C4-2B (cell line): ENCODE data around the gene ZNF22.

Experiments used
- ZFX ChIP-seq: fragments of 450-650 bp; IDR thresholded peaks from 2 replicates; pipeline ENCODE4 v1.6.1; 2017
- TF ChIP-seq, protein P1 (sequence below): fragments of 450-650 bp; conservative IDR thresholded peaks from 2 replicates; pipeline ENCODE4 v1.5.1; 2017; ENCODE audit warnings: mild to moderate bottlenecking

DNA sequence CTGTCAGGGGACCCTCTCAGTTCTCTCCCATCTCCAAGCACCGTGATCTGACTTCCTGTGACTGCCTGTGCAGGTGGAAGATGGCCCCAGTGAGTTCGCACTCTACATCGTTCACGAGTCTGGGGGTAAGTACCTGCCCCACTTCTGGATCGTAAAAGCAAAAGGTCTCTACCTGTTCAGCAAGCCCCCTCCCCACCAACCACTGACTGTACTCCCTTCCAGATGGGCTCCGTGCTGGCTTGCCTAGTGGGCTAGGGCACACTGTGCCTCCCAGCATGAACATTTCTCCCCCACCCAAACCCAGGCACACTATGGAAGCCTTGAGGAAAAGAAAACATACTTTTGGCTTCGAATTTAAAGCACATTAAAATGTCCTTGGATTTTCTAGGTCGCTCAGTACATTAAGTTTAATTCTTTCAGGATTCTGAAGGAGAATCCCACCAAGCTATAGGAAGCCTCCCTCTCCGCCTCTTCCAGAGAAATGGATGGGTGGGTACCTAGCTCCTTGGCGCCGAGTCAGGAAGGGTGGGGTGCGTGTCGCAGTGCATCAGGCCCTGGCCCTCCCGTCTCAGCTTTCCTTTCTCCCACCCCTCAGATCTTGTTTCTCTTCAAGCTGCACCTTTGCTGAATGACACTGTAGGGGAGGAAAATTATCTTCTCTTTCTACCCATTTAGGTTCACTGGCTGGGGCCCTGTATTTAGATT lies 11.0 kb upstream of the ZNF22 start:
- TF ChIP-seq, protein P1, sequence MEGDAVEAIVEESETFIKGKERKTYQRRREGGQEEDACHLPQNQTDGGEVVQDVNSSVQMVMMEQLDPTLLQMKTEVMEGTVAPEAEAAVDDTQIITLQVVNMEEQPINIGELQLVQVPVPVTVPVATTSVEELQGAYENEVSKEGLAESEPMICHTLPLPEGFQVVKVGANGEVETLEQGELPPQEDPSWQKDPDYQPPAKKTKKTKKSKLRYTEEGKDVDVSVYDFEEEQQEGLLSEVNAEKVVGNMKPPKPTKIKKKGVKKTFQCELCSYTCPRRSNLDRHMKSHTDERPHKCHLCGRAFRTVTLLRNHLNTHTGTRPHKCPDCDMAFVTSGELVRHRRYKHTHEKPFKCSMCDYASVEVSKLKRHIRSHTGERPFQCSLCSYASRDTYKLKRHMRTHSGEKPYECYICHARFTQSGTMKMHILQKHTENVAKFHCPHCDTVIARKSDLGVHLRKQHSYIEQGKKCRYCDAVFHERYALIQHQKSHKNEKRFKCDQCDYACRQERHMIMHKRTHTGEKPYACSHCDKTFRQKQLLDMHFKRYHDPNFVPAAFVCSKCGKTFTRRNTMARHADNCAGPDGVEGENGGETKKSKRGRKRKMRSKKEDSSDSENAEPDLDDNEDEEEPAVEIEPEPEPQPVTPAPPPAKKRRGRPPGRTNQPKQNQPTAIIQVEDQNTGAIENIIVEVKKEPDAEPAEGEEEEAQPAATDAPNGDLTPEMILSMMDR = no peak
- no peak for TF ChIP-seq ZFX
